ENCODE data around the gene MICU1. TPM values are rescaled to one million over a fixed set of nuclear protein-coding genes. Genes with fewer than 3 reads are reported as not detected.

The MICU1 gene
- total and polyA plus RNA-seq, 10 of the 15 experiments (the other 5 are each of a cell fraction or from before 2014, with no cell fraction given), result 18.2 to 36.4 (median 22.2) TPM

- TF ChIP-seq ZBTB4 (CRISPR knock-in tag; IDR thresholded peaks at IDR 0.05) (no peak), NFYA (IDR thresholded peaks at IDR 0.05; ENCODE audit: borderline replicate concordance, low read depth, low read length) (no peak), ZNF592 (IDR thresholded peaks at IDR 0.05) (peak; percentile 21; the same call in 1 of the 2 replicates), JUNB (IDR thresholded peaks at IDR 0.05) (peak; percentile 41; the same call in 1 of the 2 replicates), CREM (IDR thresholded peaks at IDR 0.05; ENCODE audit: low read depth) (peak; percentile 73), BHLHE40 (IDR thresholded peaks at IDR 0.05; ENCODE audit: borderline replicate concordance in 1 of 2, low read depth in 2 of 2, low read length in 1 of 2) (peak; percentile 85 to 88)
Observed at GRCh38 chr10:72334825-72335393, 291.0 kb downstream of the MICU1 start (continued).

All from GM12878 (cell line).